CD4-positive, alpha-beta T cell treated with Interleukin-6 for 4 hours (primary cell): ENCODE measurements around the gene EEF1AKMT3.

ENCODE experiments used
- DNase-seq: peaks from one replicate; pipeline ENCODE4 v3.0.0-alpha.2; 2020; ENCODE audit warnings: mixed read lengths

EEF1AKMT3 gene

GRCh38 chr12:57772429-57773322 lies at the start of gene EEF1AKMT3:
EEF1AKMT3 (plus strand) TSS chr12:57772614; CDS start chr12:57772725, 111 bp downstream.
- DNase-seq, result peak; percentile 56

GRCh38 chr12:57722716-57723629 lies 49.4 kb upstream of the EEF1AKMT3 start:
- no peak for DNase-seq

- no peak for DNase-seq
These were observed 48.8 kb upstream of the EEF1AKMT3 start for GRCh38 chr12:57723630-57723962.

- DNase-seq, result no peak
These were observed 48.1 kb upstream of the EEF1AKMT3 start for GRCh38 chr12:57724003-57724935.

GRCh38 chr12:57724936-57725740 lies 47.3 kb upstream of the EEF1AKMT3 start:
- no peak for DNase-seq

- DNase-seq, result no peak
These were observed 46.6 kb upstream of the EEF1AKMT3 start for GRCh38 chr12:57725851-57726150.

- DNase-seq, result peak; percentile 42
These were observed 46.1 kb upstream of the EEF1AKMT3 start for GRCh38 chr12:57726151-57726883.

- no peak for DNase-seq
These were observed 45.3 kb upstream of the EEF1AKMT3 start for GRCh38 chr12:57726884-57727757.

- no peak for DNase-seq
These were observed 44.5 kb upstream of the EEF1AKMT3 start for GRCh38 chr12:57727758-57728395.

- DNase-seq, result no peak
These were observed 43.0 kb upstream of the EEF1AKMT3 start for GRCh38 chr12:57729321-57729844.

GRCh38 chr12:57730336-57731067 lies 41.9 kb upstream of the EEF1AKMT3 start:
- DNase-seq, result no peak

- DNase-seq, result no peak
These were observed 40.9 kb upstream of the EEF1AKMT3 start for GRCh38 chr12:57731411-57732080.

GRCh38 chr12:57732270-57732669 lies 40.1 kb upstream of the EEF1AKMT3 start:
- DNase-seq, result no peak

GRCh38 chr12:57732726-57733593 lies 39.5 kb upstream of the EEF1AKMT3 start:
- DNase-seq, result no peak

GRCh38 chr12:57733928-57734327 lies 38.5 kb upstream of the EEF1AKMT3 start:
- DNase-seq, result no peak

- no peak for DNase-seq
These were observed 37.8 kb upstream of the EEF1AKMT3 start for GRCh38 chr12:57734591-57734990.
